GM12864 (cell line): Measurements from ENCODE around the gene APOBEC4.

ENCODE experiments used
- DNase-seq: peaks from one replicate; pipeline ENCODE4 v3.0.0-alpha.2; 2011; ENCODE audit warnings: low read depth
- H3K4me3 ChIP-seq: 2 replicates; pipeline ENCODE4 v1.5.1; 2011; ENCODE audit warnings: mild to moderate bottlenecking, low read depth, low read length, control low read depth
- TF ChIP-seq, protein P1 (sequence below): IDR thresholded peaks from 2 replicates; pipeline ENCODE4 v1.5.1; 2011; ENCODE audit warnings: low read depth, mild to moderate bottlenecking, moderate library complexity, low read length, control low read depth, inconsistent platforms; ENCODE audit errors: missing control alignments

The APOBEC4 gene, protein sequence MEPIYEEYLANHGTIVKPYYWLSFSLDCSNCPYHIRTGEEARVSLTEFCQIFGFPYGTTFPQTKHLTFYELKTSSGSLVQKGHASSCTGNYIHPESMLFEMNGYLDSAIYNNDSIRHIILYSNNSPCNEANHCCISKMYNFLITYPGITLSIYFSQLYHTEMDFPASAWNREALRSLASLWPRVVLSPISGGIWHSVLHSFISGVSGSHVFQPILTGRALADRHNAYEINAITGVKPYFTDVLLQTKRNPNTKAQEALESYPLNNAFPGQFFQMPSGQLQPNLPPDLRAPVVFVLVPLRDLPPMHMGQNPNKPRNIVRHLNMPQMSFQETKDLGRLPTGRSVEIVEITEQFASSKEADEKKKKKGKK

GRCh38 chr1:183652547-183653461, at the start of gene APOBEC4:
APOBEC4 (minus strand) TSS chr1:183653316; CDS start chr1:183648781, 4,535 bp downstream.
- no peak within 1 kb of the TSS for H3K4me3 ChIP-seq
- TF ChIP-seq, protein P1, sequence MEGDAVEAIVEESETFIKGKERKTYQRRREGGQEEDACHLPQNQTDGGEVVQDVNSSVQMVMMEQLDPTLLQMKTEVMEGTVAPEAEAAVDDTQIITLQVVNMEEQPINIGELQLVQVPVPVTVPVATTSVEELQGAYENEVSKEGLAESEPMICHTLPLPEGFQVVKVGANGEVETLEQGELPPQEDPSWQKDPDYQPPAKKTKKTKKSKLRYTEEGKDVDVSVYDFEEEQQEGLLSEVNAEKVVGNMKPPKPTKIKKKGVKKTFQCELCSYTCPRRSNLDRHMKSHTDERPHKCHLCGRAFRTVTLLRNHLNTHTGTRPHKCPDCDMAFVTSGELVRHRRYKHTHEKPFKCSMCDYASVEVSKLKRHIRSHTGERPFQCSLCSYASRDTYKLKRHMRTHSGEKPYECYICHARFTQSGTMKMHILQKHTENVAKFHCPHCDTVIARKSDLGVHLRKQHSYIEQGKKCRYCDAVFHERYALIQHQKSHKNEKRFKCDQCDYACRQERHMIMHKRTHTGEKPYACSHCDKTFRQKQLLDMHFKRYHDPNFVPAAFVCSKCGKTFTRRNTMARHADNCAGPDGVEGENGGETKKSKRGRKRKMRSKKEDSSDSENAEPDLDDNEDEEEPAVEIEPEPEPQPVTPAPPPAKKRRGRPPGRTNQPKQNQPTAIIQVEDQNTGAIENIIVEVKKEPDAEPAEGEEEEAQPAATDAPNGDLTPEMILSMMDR, result no peak
- DNase-seq, result no peak

- TF ChIP-seq, protein P1, result no peak
- no peak overlapping the region for H3K4me3 ChIP-seq
- no peak for DNase-seq
Measured at GRCh38 chr1:183702813-183703198, 49.7 kb upstream of the APOBEC4 start.

DNA sequence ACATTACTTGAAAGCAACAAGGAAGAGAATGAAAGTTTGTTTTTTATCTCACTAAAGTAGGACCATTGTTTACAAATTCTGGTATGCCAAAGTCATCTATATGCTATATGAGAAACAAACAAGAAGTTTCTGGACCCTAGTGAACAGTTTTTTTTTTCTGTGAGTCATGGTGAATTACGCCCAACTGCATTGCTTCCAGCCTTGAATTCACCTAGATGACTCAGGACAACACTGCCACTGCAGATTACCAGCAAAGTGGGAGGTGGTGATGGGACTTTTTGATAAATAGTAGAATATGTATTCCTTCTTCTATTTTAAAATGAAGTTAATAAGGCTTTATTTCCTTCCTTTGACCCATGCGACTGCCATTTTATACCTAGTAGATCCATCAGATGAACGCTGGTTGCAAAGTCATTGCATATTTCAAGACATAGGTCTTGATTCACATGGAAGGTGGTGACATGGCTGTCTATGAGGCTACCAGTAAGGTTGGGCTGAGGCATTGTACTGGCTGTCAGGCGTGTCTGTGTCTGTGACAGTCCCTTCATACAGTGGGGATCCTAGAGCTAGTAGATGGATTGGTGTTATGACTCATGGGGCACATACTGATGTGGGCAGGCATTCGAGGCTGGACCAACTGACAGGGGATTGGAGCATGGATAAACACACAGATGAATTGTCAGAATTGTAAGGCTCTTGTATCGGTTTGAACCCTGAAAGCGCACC, 49.1 kb upstream of the APOBEC4 start:
- no peak for DNase-seq
- TF ChIP-seq, protein P1, result no peak
- no peak overlapping the region for H3K4me3 ChIP-seq

DNA sequence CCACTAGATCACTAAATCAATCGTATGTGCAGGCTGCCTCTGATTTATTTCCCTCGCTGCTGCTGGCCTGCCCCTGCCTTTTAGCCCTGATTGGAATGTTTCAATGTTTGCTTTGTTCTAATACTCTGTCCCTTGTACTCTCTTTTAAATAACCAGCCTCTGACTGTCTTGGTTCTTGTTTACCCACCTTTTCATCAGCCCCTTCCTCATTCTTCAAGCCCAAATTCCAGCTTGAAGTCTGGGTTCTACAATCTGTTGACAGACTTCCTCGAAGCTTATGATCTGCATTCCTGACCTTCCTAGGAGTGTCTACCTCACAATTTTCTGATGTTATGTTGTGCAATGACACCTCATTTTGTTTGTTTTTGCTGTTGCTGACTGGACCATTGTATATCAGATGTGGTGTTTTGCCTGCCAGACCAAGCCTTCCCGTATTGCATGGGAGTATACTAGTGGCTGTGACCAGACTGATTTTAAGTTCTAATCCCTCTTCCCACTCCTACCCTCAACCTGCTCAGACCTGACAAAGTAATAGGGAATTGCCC, 46.6 kb upstream of the APOBEC4 start:
- no peak overlapping the region for H3K4me3 ChIP-seq
- no peak for DNase-seq
- TF ChIP-seq, protein P1, result no peak

DNA sequence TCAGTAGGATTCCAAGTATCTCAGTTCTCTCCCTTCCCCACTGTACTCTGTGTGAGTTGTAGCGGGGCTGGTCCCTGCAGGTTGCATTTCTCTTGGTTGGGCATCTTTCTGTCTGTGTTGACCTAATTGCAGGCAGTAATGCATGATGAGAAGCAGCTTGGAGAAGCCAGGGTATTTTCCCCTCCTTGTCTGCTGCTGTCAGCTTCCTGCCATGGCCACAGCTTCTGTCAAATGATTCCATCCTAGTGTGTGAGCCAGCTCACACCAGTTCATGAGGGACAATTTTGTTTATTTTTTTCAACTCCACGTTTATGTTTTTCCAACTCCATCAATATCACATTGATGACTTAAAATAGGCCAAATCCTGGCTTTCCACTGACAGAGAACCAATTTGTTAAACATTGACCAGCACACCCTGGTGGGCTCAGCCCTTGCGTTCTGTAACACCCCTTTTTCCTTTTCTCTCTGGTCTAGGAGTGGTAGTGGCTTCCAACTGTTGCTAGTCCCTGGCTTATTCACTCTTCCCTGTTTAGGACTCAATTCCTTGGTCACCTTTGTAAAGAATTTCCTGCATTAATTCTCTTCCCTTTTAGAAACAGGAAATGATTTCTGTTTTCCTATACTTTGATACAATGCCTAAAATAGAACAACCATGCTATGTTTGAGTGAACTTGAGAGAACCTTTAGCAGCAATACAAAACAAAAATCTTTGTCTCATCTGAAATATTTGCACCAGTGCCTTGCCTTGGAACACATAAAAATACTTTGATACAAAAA, 44.9 kb upstream of the APOBEC4 start:
- DNase-seq, result no peak
- H3K4me3 ChIP-seq, result no peak overlapping the region
- TF ChIP-seq, protein P1, result no peak

GRCh38 chr1:183696981-183697380, 43.9 kb upstream of the APOBEC4 start:
- TF ChIP-seq, protein P1, result no peak
- no peak for DNase-seq
- H3K4me3 ChIP-seq, result no peak overlapping the region
